ENCODE data around the gene KHDC1. TPM values are rescaled to one million over a fixed set of nuclear protein-coding genes. Genes with fewer than 3 reads are reported as not detected.
A peak's percentile ranks its signal among the peaks of the same experiment; 100 is the strongest.

Gene KHDC1
- total and polyA plus RNA-seq, 2 donors (not counting 1 experiment from before 2014, with no cell fraction given): 5.3 to 5.6 TPM

- peak in 1 of 2 donors; percentile 21 for DNase-seq (ENCODE audit: low read depth in 2 of 2)
- no peak overlapping the region for H3K4me2 ChIP-seq (ENCODE audit: extremely low read depth, insufficient read depth, low read length)
Measured at GRCh38 chr6:73231986-73232391, 31.0 kb downstream of the KHDC1 start.

GRCh38 chr6:73227606-73228255, 35.3 kb downstream of the KHDC1 start:
- DNase-seq (ENCODE audit: low read depth in 2 of 2): no peak

More at GRCh38 chr6:73231986-73232391, 31.0 kb downstream of the KHDC1 start:
- Histone ChIP-seq H3K27ac (ENCODE audit: insufficient read depth, low read length) (no peak overlapping the region), H3K79me2 (ENCODE audit: control insufficient read depth, insufficient read depth, low read length) (no peaks in the 10 kb centered on the region), H3K9me3 (ENCODE audit: control insufficient read depth, insufficient read depth, low read depth, low read length) (no peaks in the 10 kb centered on the region), H3K4me1 (ENCODE audit: control insufficient read depth, extremely low read depth, insufficient read depth, low read length) (peaks cover 9% of the 10 kb centered on the region), H3K36me3 (ENCODE audit: control insufficient read depth, insufficient read depth, low read length) (no peaks in the 10 kb centered on the region), H3K9ac (ENCODE audit: insufficient read depth, low read length) (no peak overlapping the region), H2AFZ (ENCODE audit: low read length) (no peak overlapping the region), H3K27me3 (ENCODE audit: control insufficient read depth, insufficient read depth, low read length) (no peaks in the 10 kb centered on the region), H4K20me1 (ENCODE audit: control insufficient read depth, extremely low read depth, insufficient read depth, low read length) (no peaks in the 10 kb centered on the region), H3K4me3 (replicated peaks in 1 of 4; ENCODE audit: control extremely low read depth in 1 of 4, insufficient read depth in 1 of 4, low read depth in 3 of 4, low read length in 4 of 4) (no peak overlapping the region)
- TF ChIP-seq EZH2 (IDR thresholded peaks at IDR 0.05; ENCODE audit: low read length, missing control alignments) (no peak), CTCF (conservative IDR thresholded peaks at IDR 0.05 in 1 of 2, IDR thresholded peaks at IDR 0.05 in 1 of 2; ENCODE audit: low read depth in 1 of 2, low read length in 2 of 2) (no peak)

GRCh38 chr6:73225396-73225795, 37.6 kb downstream of the KHDC1 start, which contains the start of gene KHDC1L:
Gene KHDC1L (minus strand): TSS chr6:73225496. CDS start chr6:73225408, 88 bp downstream.
- Histone ChIP-seq H3K27ac (ENCODE audit: insufficient read depth, low read length) (no peak within 1 kb of the TSS), H3K4me3 (replicated peaks in 1 of 4; ENCODE audit: control extremely low read depth in 1 of 4, insufficient read depth in 1 of 4, low read depth in 3 of 4, low read length in 4 of 4) (no peak within 1 kb of the TSS)

More at GRCh38 chr6:73227606-73228255, 35.3 kb downstream of the KHDC1 start:
- H3K4me2 ChIP-seq (ENCODE audit: extremely low read depth, insufficient read depth, low read length): no peak overlapping the region
- no peak overlapping the region for H3K4me3 ChIP-seq (replicated peaks in 1 of 4; ENCODE audit: control extremely low read depth in 1 of 4, insufficient read depth in 1 of 4, low read depth in 3 of 4, low read length in 4 of 4)
- TF ChIP-seq CTCF (conservative IDR thresholded peaks at IDR 0.05 in 1 of 2, IDR thresholded peaks at IDR 0.05 in 1 of 2; ENCODE audit: low read depth in 1 of 2, low read length in 2 of 2) (no peak), EZH2 (IDR thresholded peaks at IDR 0.05; ENCODE audit: low read length, missing control alignments) (no peak)
- no peaks in the 10 kb centered on the region for H4K20me1 ChIP-seq (ENCODE audit: control insufficient read depth, extremely low read depth, insufficient read depth, low read length)
- no peak overlapping the region for H2AFZ ChIP-seq (ENCODE audit: low read length)
- no peaks in the 10 kb centered on the region for H3K9me3 ChIP-seq (ENCODE audit: control insufficient read depth, insufficient read depth, low read depth, low read length)
- H3K79me2 ChIP-seq (ENCODE audit: control insufficient read depth, insufficient read depth, low read length): no peaks in the 10 kb centered on the region
- H3K4me1 ChIP-seq (ENCODE audit: control insufficient read depth, extremely low read depth, insufficient read depth, low read length): no peaks in the 10 kb centered on the region
- H3K27ac ChIP-seq (ENCODE audit: insufficient read depth, low read length): no peak overlapping the region
- H3K27me3 ChIP-seq (ENCODE audit: control insufficient read depth, insufficient read depth, low read length): no peaks in the 10 kb centered on the region
- H3K9ac ChIP-seq (ENCODE audit: insufficient read depth, low read length): no peak overlapping the region
- H3K36me3 ChIP-seq (ENCODE audit: control insufficient read depth, insufficient read depth, low read length): no peaks in the 10 kb centered on the region

More at GRCh38 chr6:73225396-73225795, 37.6 kb downstream of the KHDC1 start, which contains the start of gene KHDC1L:
- Histone ChIP-seq H3K79me2 (ENCODE audit: control insufficient read depth, insufficient read depth, low read length) (no peaks in the 10 kb centered on the region), H3K4me2 (ENCODE audit: extremely low read depth, insufficient read depth, low read length) (no peak within 1 kb of the TSS), H4K20me1 (ENCODE audit: control insufficient read depth, extremely low read depth, insufficient read depth, low read length) (no peaks in the 10 kb centered on the region), H2AFZ (ENCODE audit: low read length) (no peak within 1 kb of the TSS), H3K36me3 (ENCODE audit: control insufficient read depth, insufficient read depth, low read length) (no peaks in the 10 kb centered on the region), H3K9me3 (ENCODE audit: control insufficient read depth, insufficient read depth, low read depth, low read length) (no peaks in the 10 kb centered on the region), H3K27me3 (ENCODE audit: control insufficient read depth, insufficient read depth, low read length) (no peaks in the 10 kb centered on the region), H3K9ac (ENCODE audit: insufficient read depth, low read length) (no peak within 1 kb of the TSS), H3K4me1 (ENCODE audit: control insufficient read depth, extremely low read depth, insufficient read depth, low read length) (no peaks in the 10 kb centered on the region)
- DNase-seq (ENCODE audit: low read depth in 2 of 2): no peak
- no peak for TF ChIP-seq CTCF (conservative IDR thresholded peaks at IDR 0.05 in 1 of 2, IDR thresholded peaks at IDR 0.05 in 1 of 2; ENCODE audit: low read depth in 1 of 2, low read length in 2 of 2)
- TF ChIP-seq EZH2 (IDR thresholded peaks at IDR 0.05; ENCODE audit: low read length, missing control alignments): no peak

All from fibroblast of lung (primary cell).